GM19397 (cell line): ENCODE measurements around the gene KCNA1.
"Not testable (repeated sequence)": the region's sequence is repeated elsewhere in the genome, so short reads cannot be mapped to it uniquely, and the experiment has no call there.

Experiments used
- ATAC-seq: cut with Tn5 transposase; IDR thresholded peaks from one replicate; pipeline ENCODE4 v1.9.1; 2021; ENCODE audit warnings: mild to moderate bottlenecking, moderate library complexity; ENCODE audit not compliant: unreplicated experiment

Gene KCNA1

GRCh38 chr12:4909734-4910501 lies at the start of gene KCNA1:
KCNA1 (plus strand) TSS chr12:4909905; CDS start chr12:4911379, 1,474 bp downstream.
- no peak for ATAC-seq

GRCh38 chr12:4860741-4861140 lies 49.0 kb upstream of the KCNA1 start:
- no peak for ATAC-seq

- no peak for ATAC-seq
Observed at GRCh38 chr12:4862809-4863208, 46.9 kb upstream of the KCNA1 start.

- ATAC-seq, result no peak
Observed at GRCh38 chr12:4864575-4864974, 45.1 kb upstream of the KCNA1 start.

GRCh38 chr12:4865246-4865645 lies 44.5 kb upstream of the KCNA1 start:
- ATAC-seq, result no peak

GRCh38 chr12:4866299-4866698 lies 43.4 kb upstream of the KCNA1 start:
- no peak for ATAC-seq

GRCh38 chr12:4867384-4867783 lies 42.3 kb upstream of the KCNA1 start:
- ATAC-seq, result no peak

- ATAC-seq, result no peak
Observed at GRCh38 chr12:4870423-4870822, 39.3 kb upstream of the KCNA1 start.

- no peak for ATAC-seq
Observed at GRCh38 chr12:4871514-4871913, 38.2 kb upstream of the KCNA1 start.

GRCh38 chr12:4873947-4874346 lies 35.8 kb upstream of the KCNA1 start:
- no peak for ATAC-seq

- ATAC-seq, result no peak
Observed at GRCh38 chr12:4874671-4875070, 35.0 kb upstream of the KCNA1 start.

GRCh38 chr12:4879481-4879880 lies 30.2 kb upstream of the KCNA1 start:
- not testable (repeated sequence) for ATAC-seq

- no peak for ATAC-seq
Observed at GRCh38 chr12:4881266-4882064, 28.2 kb upstream of the KCNA1 start.

- ATAC-seq, result no peak
Observed at GRCh38 chr12:4891866-4892265, 17.8 kb upstream of the KCNA1 start.

GRCh38 chr12:4892418-4892817 lies 17.3 kb upstream of the KCNA1 start:
- ATAC-seq, result no peak

- ATAC-seq, result no peak
Observed at GRCh38 chr12:4894019-4894418, 15.7 kb upstream of the KCNA1 start.

GRCh38 chr12:4899364-4899763 lies 10.3 kb upstream of the KCNA1 start:
- ATAC-seq, result no peak

GRCh38 chr12:4900327-4900726 lies 9.4 kb upstream of the KCNA1 start:
- ATAC-seq, result no peak

- ATAC-seq, result no peak
Observed at GRCh38 chr12:4905316-4905715, 4.4 kb upstream of the KCNA1 start.

- ATAC-seq, result no peak
Observed at GRCh38 chr12:4908684-4909409, 858 bp upstream of the KCNA1 start.

- no peak for ATAC-seq
Observed at GRCh38 chr12:4909410-4909733, 333 bp upstream of the KCNA1 start.
